Osteoblast (primary cell): ENCODE data around the gene RS1. TPM values are rescaled to one million over a fixed set of nuclear protein-coding genes. Genes with fewer than 3 reads are reported as not detected.

Experiments used
- DNase-seq: peaks from one replicate; pipeline ENCODE4 v3.0.0; 2011; ENCODE audit warnings: low spot score, mixed read lengths; ENCODE audit not compliant: insufficient read length; ENCODE audit errors: missing footprints
- H2AFZ ChIP-seq: 2 replicates; pipeline ENCODE4 v1.6.0; 2011; ENCODE audit warnings: mild to moderate bottlenecking, low read length
- H3K27ac ChIP-seq: 2 replicates; pipeline ENCODE4 v1.5.1; 2011; ENCODE audit warnings: mild to moderate bottlenecking, low read depth, low read length, moderate library complexity
- H3K27me3 ChIP-seq: 2 replicates; pipeline ENCODE4 v1.6.0; 2012; ENCODE audit warnings: mild to moderate bottlenecking, control low read depth, inconsistent platforms, low read length, moderate library complexity; ENCODE audit not compliant: insufficient read depth
- H3K36me3 ChIP-seq: 2 replicates; pipeline ENCODE4 v1.5.1; 2011; ENCODE audit warnings: mild to moderate bottlenecking, low read length, control low read depth, moderate library complexity; ENCODE audit not compliant: insufficient read depth
- H3K4me1 ChIP-seq: 2 replicates; pipeline ENCODE4 v1.5.1; 2011; ENCODE audit warnings: mild to moderate bottlenecking, low read length, control low read depth, moderate library complexity; ENCODE audit not compliant: insufficient read depth
- H3K4me2 ChIP-seq: 2 replicates; pipeline ENCODE4 v1.6.0; 2011; ENCODE audit warnings: mild to moderate bottlenecking, low read length; ENCODE audit not compliant: insufficient read depth
- H3K4me3 ChIP-seq: fragments of 200-600 bp; sonication (generic); 3 replicates; pipeline ENCODE4 v1.5.1; 2012; ENCODE audit warnings: mild to moderate bottlenecking, low read length, inconsistent platforms; ENCODE audit not compliant: insufficient read depth
- H3K79me2 ChIP-seq: 2 replicates; pipeline ENCODE4 v1.6.0; 2012; ENCODE audit warnings: mild to moderate bottlenecking, low read length, control low read depth, inconsistent platforms; ENCODE audit not compliant: insufficient read depth
- H3K9me3 ChIP-seq: 2 replicates; pipeline ENCODE4 v1.5.1; 2011; ENCODE audit warnings: low read depth, low read length, control low read depth
- H4K20me1 ChIP-seq: 2 replicates; pipeline ENCODE4 v1.6.0; 2012; ENCODE audit warnings: mild to moderate bottlenecking, low read length, control low read depth; ENCODE audit not compliant: insufficient read depth
- total RNA-seq: library from RNA; depleted of rRNA; stranded (reverse); fragments of >200 nt; gene quantifications from 2 replicates; pipeline ENCODE4 v1.2.3, GENCODE V29; 2012
- TF ChIP-seq, protein P1 (sequence below): IDR thresholded peaks from 2 replicates; pipeline ENCODE4 v1.5.1; 2011; ENCODE audit warnings: mild to moderate bottlenecking, low read depth, low read length, moderate library complexity; ENCODE audit errors: extremely low read depth

Gene RS1
- total RNA-seq, 1 donor = not detected

DNA sequence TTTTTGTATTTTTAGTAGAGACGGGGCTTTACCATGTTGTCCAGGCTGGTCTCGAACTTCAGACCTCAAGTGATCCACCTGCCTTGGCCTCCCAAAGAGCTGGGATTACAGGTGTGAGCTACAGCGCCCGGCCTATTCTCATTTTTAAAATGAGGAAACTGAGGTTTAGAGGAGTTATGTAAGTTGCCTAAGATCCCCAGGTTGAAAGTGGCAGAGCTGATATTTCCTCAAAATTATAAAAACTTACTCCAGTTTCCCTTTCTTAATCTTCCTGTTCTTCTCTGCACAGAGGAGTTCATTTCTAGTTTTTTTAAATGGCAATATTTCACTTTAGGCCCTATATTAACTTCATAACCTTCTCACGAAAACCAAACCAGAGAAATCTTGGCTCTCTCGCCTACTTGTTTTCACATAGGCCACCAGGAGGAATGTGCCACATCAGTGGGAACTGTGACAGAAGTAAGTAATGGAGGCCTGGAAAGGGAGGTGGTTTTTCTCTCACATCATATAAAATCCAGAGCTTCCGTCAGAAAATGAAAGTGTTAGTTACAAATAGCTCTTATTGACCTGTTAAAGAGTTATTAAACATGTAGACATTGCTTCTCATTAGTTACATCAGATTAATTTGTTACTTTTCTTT, 16.1 kb upstream of the RS1 start:
- Histone ChIP-seq H3K4me1 (no peaks in the 10 kb centered on the region), H2AFZ (no peak overlapping the region), H3K4me2 (no peak overlapping the region), H4K20me1 (no peaks in the 10 kb centered on the region), H3K27me3 (no peaks in the 10 kb centered on the region), H3K27ac (no peak overlapping the region), H3K9me3 (no peaks in the 10 kb centered on the region), H3K79me2 (no peaks in the 10 kb centered on the region), H3K36me3 (no peaks in the 10 kb centered on the region), H3K4me3 (no peak overlapping the region)
- TF ChIP-seq, protein P1, sequence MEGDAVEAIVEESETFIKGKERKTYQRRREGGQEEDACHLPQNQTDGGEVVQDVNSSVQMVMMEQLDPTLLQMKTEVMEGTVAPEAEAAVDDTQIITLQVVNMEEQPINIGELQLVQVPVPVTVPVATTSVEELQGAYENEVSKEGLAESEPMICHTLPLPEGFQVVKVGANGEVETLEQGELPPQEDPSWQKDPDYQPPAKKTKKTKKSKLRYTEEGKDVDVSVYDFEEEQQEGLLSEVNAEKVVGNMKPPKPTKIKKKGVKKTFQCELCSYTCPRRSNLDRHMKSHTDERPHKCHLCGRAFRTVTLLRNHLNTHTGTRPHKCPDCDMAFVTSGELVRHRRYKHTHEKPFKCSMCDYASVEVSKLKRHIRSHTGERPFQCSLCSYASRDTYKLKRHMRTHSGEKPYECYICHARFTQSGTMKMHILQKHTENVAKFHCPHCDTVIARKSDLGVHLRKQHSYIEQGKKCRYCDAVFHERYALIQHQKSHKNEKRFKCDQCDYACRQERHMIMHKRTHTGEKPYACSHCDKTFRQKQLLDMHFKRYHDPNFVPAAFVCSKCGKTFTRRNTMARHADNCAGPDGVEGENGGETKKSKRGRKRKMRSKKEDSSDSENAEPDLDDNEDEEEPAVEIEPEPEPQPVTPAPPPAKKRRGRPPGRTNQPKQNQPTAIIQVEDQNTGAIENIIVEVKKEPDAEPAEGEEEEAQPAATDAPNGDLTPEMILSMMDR = no peak
- no peak for DNase-seq

DNA sequence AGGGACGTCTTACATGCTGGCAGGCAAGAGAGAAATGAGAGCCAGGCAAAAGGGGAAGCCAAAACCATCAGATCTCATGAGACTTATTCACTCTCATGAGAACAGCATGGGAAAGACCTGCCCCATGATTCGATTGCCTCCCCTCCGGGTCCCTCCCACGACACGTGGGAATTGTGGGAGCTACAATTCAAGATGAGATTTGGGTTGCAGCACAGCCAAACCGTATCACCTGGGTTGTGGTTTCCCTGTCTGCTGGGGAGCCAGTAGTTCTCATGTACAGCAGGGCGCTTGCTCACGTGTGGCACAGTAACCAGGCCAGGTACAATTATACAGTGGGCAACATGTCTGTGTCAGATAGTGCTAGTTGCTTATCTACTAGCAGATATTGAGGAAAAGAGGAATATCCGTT, 11.1 kb upstream of the RS1 start:
- no peaks in the 10 kb centered on the region for H3K36me3 ChIP-seq
- TF ChIP-seq, protein P1 = no peak
- no peaks in the 10 kb centered on the region for H3K9me3 ChIP-seq
- H3K27ac ChIP-seq = no peak overlapping the region
- H4K20me1 ChIP-seq = no peaks in the 10 kb centered on the region
- H2AFZ ChIP-seq = no peak overlapping the region
- no peak for DNase-seq
- no peaks in the 10 kb centered on the region for H3K27me3 ChIP-seq
- no peaks in the 10 kb centered on the region for H3K79me2 ChIP-seq
- H3K4me1 ChIP-seq = no peaks in the 10 kb centered on the region
- H3K4me3 ChIP-seq = no peak overlapping the region
- no peak overlapping the region for H3K4me2 ChIP-seq

DNA sequence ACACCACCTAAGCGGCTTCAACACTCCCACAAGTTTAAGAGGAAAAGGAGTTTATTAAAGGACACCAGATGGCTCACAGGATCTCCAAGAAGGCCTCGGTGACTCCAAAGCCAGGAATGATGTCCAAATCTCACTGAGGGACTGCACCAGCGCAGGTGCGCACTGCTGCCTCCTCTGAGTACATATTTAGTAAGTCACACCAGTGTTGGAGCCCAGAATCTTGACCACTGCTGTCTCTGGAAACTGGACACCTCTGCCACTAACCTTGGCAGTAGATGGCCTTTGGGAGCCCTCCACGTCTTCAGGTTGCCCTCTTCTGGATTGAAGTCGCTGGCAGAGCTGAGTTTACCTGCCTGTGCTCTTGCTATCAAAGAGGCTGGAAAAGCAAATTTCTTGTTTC, 10.1 kb upstream of the RS1 start:
- Histone ChIP-seq H3K4me1 (no peaks in the 10 kb centered on the region), H3K27ac (no peak overlapping the region), H2AFZ (no peak overlapping the region), H3K36me3 (no peaks in the 10 kb centered on the region), H3K9me3 (no peaks in the 10 kb centered on the region), H3K4me2 (no peak overlapping the region), H3K27me3 (no peaks in the 10 kb centered on the region), H3K4me3 (no peak overlapping the region), H4K20me1 (no peaks in the 10 kb centered on the region), H3K79me2 (no peaks in the 10 kb centered on the region)
- DNase-seq = no peak
- TF ChIP-seq, protein P1 = no peak

DNA sequence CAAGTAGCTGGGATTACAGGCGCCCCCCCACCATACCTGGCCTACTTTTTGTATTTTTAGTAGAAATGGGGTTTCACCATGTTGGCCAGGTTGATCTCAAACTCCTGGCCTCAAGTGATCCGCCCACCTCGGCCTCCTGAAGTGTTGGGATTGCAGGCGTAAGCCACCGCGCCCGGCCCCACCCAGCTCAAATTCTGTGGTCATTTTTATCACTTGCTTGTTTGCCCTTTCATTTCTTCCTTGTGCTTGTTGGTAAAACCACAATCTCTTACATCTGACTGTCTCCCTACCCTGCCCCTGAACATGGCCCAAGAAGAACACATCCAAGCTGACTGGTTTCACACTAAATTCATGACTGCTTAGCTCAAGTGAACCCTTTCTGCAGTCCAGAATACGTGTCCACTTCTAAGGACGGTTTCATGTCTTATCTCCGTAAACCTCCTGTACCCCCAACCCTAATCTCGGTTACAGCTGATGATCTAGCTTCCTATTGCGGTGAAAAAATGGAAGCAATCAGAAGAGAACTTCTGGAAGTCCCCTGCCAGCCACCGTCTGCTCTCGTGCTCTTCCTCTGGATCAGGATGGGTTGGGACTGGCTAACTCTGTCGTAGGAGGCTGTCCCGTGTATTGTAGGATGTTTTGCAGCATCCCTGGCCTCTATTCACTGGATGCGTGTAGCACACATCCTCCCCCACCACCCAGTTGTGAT, 5.4 kb upstream of the RS1 start:
- TF ChIP-seq, protein P1 = no peak
- H3K9me3 ChIP-seq = no peaks in the 10 kb centered on the region
- H4K20me1 ChIP-seq = no peaks in the 10 kb centered on the region
- no peaks in the 10 kb centered on the region for H3K79me2 ChIP-seq
- H3K27ac ChIP-seq = no peak overlapping the region
- DNase-seq = no peak
- H3K4me2 ChIP-seq = no peak overlapping the region
- no peak overlapping the region for H2AFZ ChIP-seq
- no peaks in the 10 kb centered on the region for H3K27me3 ChIP-seq
- H3K36me3 ChIP-seq = no peaks in the 10 kb centered on the region
- H3K4me3 ChIP-seq = no peak overlapping the region
- peaks cover 3% of the 10 kb centered on the region for H3K4me1 ChIP-seq
